ENCODE results near the gene POMT1. TPM values are rescaled to one million over a fixed set of nuclear protein-coding genes. Genes with fewer than 3 reads are reported as not detected.

Gene POMT1
- total and polyA plus RNA-seq, 2 experiments from 2014 or later, result 20.2 to 32.4 TPM

- Mint-ChIP-seq H3K9me3 (no peaks in the 10 kb centered on the region; the same call in 2 of the 3 replicates), H3K27ac (no peak overlapping the region), H3K27me3 (ENCODE audit: insufficient read depth, low read depth, poor library complexity) (peaks cover 34% of the 10 kb centered on the region), H3K4me1 (0 out of 3 replicates have a peak, but pooled peaks cover 2% of the 10 kb centered on the region), H3K36me3 (ENCODE audit: low read depth) (peaks cover 95% of the 10 kb centered on the region), H3K4me3 (no peak overlapping the region)
- Histone ChIP-seq H3K4me3 (no peak overlapping the region), H3K27ac (ENCODE audit: low read depth) (peak overlapping the region; percentile 78; the same call in 1 of the 2 replicates), H2AFZ (no peak overlapping the region), H4K20me1 (replicated peaks; ENCODE audit: insufficient read depth) (peaks cover 20% of the 10 kb centered on the region), H3K27me3 (ENCODE audit: insufficient read depth) (no peaks in the 10 kb centered on the region), H3K36me3 (ENCODE audit: insufficient read depth) (peaks cover 80% of the 10 kb centered on the region), H3K4me2 (no peak overlapping the region), H3K79me2 (replicated peaks; ENCODE audit: insufficient read depth) (peaks cover 50% of the 10 kb centered on the region), H3F3A (replicated peaks; ENCODE audit: low read depth) (peaks cover 52% of the 10 kb centered on the region), H3K4me1 (ENCODE audit: insufficient read depth) (no peaks in the 10 kb centered on the region), H3K9me2 (ENCODE audit: insufficient read depth) (no peaks in the 10 kb centered on the region)
- no peak for DNase-seq (ENCODE audit: low spot score)
- no peak for TF ChIP-seq REST (IDR thresholded peaks at IDR 0.05; ENCODE audit: unreplicated experiment)
- TF ChIP-seq JUNB (IDR thresholded peaks at IDR 0.05; ENCODE audit: unreplicated experiment), result no peak
- TF ChIP-seq ZNF114 (CRISPR knock-in tag; IDR thresholded peaks at IDR 0.05), result no peak
- TF ChIP-seq ZNF331 (CRISPR knock-in tag; IDR thresholded peaks at IDR 0.05; ENCODE audit: low read depth), result no peak
- no peak for TF ChIP-seq NANOG (IDR thresholded peaks at IDR 0.05; ENCODE audit: borderline replicate concordance)
- no peak for TF ChIP-seq ZNF462 (CRISPR knock-in tag; IDR thresholded peaks at IDR 0.05)
- no peak for TF ChIP-seq CREB1 (CRISPR knock-in tag; IDR thresholded peaks at IDR 0.05; ENCODE audit: low read depth)
- TF ChIP-seq ETS1 (IDR thresholded peaks at IDR 0.05), result no peak
- no peak for TF ChIP-seq CTCF (conservative IDR thresholded peaks at IDR 0.05; ENCODE audit: low read depth in 2 of 2)
- no peak for TF ChIP-seq EZH2phosphoT487 (IDR thresholded peaks at IDR 0.05; ENCODE audit: unreplicated experiment)
- no peak for TF ChIP-seq STAT1 (IDR thresholded peaks at IDR 0.05; ENCODE audit: unreplicated experiment)
- TF ChIP-seq EZH2 (IDR thresholded peaks at IDR 0.05; ENCODE audit: low read depth, unreplicated experiment), result no peak
- no peak; the same call in 1 of the 2 replicates for TF ChIP-seq POLR2AphosphoS5 (IDR thresholded peaks at IDR 0.05; ENCODE audit: low read depth)
- ATAC-seq, result no peak
Measured at GRCh38 chr9:131476777-131477345, 25.9 kb upstream of the POMT1 start.

All from GM23338 (cell line).